GM12891 (cell line): ENCODE data around the gene POP4.

Experiments
- DNase-seq: peaks from one replicate; pipeline ENCODE4 v3.0.0; 2011; ENCODE audit warnings: low spot score; ENCODE audit not compliant: insufficient read length
- FAIRE-seq: peaks from 2 replicates; lab custom pipeline; 2011; peaks lifted over from hg19 to GRCh38; lab: Jason Lieb, UNC
- PAX5 ChIP-seq: IDR thresholded peaks from 2 replicates; pipeline ENCODE4 v1.6.1; 2011; ENCODE audit warnings: low read length, moderate library complexity, mild to moderate bottlenecking; ENCODE audit not compliant: insufficient read depth, severe bottlenecking
- POLR2A ChIP-seq: IDR thresholded peaks from 2 replicates; pipeline ENCODE4 v1.6.1; 2011; ENCODE audit warnings: low read depth, low read length, control low read depth
- POLR2AphosphoS5 ChIP-seq: IDR thresholded peaks from 2 replicates; pipeline ENCODE4 v1.6.1; 2011; ENCODE audit warnings: low read depth, low read length, control low read depth
- POU2F2 ChIP-seq: IDR thresholded peaks from 2 replicates; pipeline ENCODE4 v1.6.1; 2011; ENCODE audit warnings: low read depth, mild to moderate bottlenecking, control low read depth, low read length, moderate library complexity
- SPI1 ChIP-seq: IDR thresholded peaks from 2 replicates; pipeline ENCODE4 v1.6.1; 2011; ENCODE audit warnings: low read depth, low read length, control low read depth
- TAF1 ChIP-seq: IDR thresholded peaks from 2 replicates; pipeline ENCODE4 v1.6.1; 2011; ENCODE audit warnings: low read depth, low read length, control low read depth

POP4 gene

DNA sequence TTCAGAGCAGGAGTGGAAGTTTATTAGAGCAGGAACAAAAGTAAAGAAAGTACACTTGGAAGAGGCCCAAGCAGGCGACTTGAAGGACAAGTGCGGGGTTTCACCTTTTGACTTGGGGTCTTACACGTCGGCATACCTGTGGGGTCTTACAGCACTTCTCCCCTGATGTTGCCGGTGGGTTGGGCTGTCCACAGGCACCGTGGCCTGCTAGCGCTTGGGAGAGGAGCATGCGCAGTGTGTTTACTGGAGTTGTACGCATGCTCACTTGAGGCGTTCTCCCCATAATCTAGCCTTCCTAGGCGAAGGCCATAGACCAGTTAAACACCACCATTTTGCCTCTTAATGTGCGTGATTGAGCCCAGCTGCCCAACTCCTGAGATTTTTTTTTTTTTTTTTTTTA, 34.1 kb downstream of the POP4 start:
- FAIRE-seq (no peak), DNase-seq (no peak)
- no peak for TF ChIP-seq POU2F2
- no peak for TF ChIP-seq SPI1
- TF ChIP-seq PAX5, result no peak
- TF ChIP-seq POLR2AphosphoS5, result no peak
- TF ChIP-seq TAF1, result no peak

DNA sequence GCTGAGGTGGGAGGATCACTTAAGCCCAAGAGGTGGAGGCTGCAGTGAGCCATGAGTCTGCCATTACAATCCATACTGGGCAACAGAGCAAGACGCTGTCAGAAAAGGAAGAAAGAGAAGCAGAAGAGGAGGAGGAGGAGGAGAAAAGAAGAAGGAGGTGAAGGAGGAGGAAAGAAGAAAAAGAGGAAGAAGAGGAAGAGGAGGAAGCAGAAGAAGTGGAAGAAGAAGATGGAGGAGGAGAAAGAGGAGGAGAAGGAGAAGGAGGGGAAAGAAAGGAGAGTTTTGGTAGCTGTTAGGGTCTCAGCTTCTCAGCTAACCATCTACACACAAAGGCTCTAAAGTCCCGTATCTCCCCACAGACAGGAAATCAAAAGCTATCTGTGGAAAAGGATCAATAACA, 35.5 kb downstream of the POP4 start:
- TF ChIP-seq POLR2AphosphoS5 (no peak), TAF1 (no peak), POU2F2 (no peak), POLR2A (no peak), SPI1 (no peak), PAX5 (no peak)
- DNase-seq (no peak), FAIRE-seq (no peak)

GRCh38 chr19:29643361-29643935, 37.4 kb downstream of the POP4 start:
- no peak for DNase-seq
- FAIRE-seq, result no peak
- TF ChIP-seq SPI1, result no peak
- no peak for TF ChIP-seq TAF1
- TF ChIP-seq POLR2AphosphoS5, result no peak
- TF ChIP-seq POU2F2, result no peak
- no peak for TF ChIP-seq PAX5
- no peak for TF ChIP-seq POLR2A

DNA sequence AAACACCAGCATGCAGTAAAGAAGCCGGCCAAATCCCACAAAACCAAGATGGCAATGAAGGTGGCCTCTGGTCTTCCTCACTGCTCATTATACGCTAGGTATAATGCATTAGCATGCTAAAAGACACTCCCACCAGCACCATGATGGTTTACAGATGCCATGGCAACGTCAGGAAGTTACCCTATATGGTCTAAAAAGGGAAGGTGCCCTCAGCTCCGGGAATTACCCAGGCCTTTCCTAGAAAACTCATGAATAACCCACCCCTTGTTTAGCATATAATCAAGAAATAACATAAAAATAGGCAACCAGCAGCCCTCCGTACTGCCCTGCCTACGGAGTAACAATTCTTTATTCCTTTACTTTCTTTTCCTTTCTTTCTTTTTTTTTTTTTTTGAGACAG, 38.1 kb downstream of the POP4 start:
- FAIRE-seq (no peak), DNase-seq (no peak)
- TF ChIP-seq POLR2A, result no peak
- no peak for TF ChIP-seq POU2F2
- no peak for TF ChIP-seq SPI1
- TF ChIP-seq PAX5, result no peak
- no peak for TF ChIP-seq POLR2AphosphoS5
- no peak for TF ChIP-seq TAF1

DNA sequence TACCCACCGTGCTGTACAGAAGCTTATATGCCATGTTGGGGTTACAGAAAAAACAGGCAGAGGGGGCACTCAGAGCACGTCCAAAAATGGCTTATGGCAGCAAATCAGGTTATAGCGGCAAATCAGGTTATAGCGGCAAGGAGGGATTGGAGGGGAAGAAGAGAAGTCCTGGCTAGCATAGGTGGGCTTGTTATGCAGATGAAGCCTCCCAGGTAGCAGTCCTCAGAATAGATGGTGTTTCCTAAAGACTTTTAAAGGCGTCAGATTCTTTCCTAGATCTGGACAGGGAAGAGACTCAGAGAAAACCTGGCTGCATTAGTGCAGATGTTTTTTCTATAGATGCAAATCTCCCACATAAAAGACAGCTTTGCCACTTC, 39.4 kb downstream of the POP4 start:
- DNase-seq (no peak), FAIRE-seq (no peak)
- TF ChIP-seq POLR2A (no peak), PAX5 (no peak), TAF1 (no peak)

GRCh38 chr19:29645911-29646310, 39.8 kb downstream of the POP4 start:
- TF ChIP-seq SPI1 (no peak), POLR2AphosphoS5 (no peak), TAF1 (no peak)
- FAIRE-seq, result peak; percentile 82
- no peak for DNase-seq

- FAIRE-seq (no peak), DNase-seq (no peak)
- no peak for TF ChIP-seq POLR2A
- TF ChIP-seq TAF1, result no peak
- TF ChIP-seq SPI1, result no peak
- TF ChIP-seq PAX5, result no peak
- TF ChIP-seq POLR2AphosphoS5, result no peak
- TF ChIP-seq POU2F2, result no peak
Observed at GRCh38 chr19:29650772-29651387, 44.8 kb downstream of the POP4 start.

- TF ChIP-seq PAX5 (no peak), POLR2A (no peak), TAF1 (no peak), POU2F2 (no peak), SPI1 (no peak), POLR2AphosphoS5 (no peak)
- DNase-seq, result no peak
- no peak for FAIRE-seq
Observed at GRCh38 chr19:29651622-29652394, 45.7 kb downstream of the POP4 start.

GRCh38 chr19:29653398-29653797, 47.3 kb downstream of the POP4 start:
- TF ChIP-seq SPI1 (no peak), POLR2AphosphoS5 (no peak), PAX5 (no peak), POU2F2 (no peak), POLR2A (no peak), TAF1 (no peak)
- no peak for FAIRE-seq

GRCh38 chr19:29655648-29656335, 49.7 kb downstream of the POP4 start:
- TF ChIP-seq POLR2A (no peak), POU2F2 (no peak), SPI1 (no peak), TAF1 (no peak), PAX5 (no peak), POLR2AphosphoS5 (no peak)
- DNase-seq (no peak), FAIRE-seq (no peak)

More at GRCh38 chr19:29653398-29653797, 47.3 kb downstream of the POP4 start:
- DNase-seq, result no peak
